Hepatocyte (in vitro differentiated cells): Measurements from ENCODE around the gene MYO1D.

ENCODE experiments used
- EZH2 ChIP-seq: fragments of 200-600 bp; sonication (generic); IDR thresholded peaks from 2 replicates; pipeline ENCODE4 v1.6.1; 2016; ENCODE audit warnings: antibody characterized with exemption, mild to moderate bottlenecking, borderline replicate concordance
- TF ChIP-seq, protein P1 (sequence below): fragments of 200-600 bp; sonication (generic); IDR thresholded peaks from 2 replicates; pipeline ENCODE4 v1.5.1; 2016; ENCODE audit warnings: antibody characterized with exemption, mild to moderate bottlenecking; ENCODE audit not compliant: poor library complexity

DNA sequence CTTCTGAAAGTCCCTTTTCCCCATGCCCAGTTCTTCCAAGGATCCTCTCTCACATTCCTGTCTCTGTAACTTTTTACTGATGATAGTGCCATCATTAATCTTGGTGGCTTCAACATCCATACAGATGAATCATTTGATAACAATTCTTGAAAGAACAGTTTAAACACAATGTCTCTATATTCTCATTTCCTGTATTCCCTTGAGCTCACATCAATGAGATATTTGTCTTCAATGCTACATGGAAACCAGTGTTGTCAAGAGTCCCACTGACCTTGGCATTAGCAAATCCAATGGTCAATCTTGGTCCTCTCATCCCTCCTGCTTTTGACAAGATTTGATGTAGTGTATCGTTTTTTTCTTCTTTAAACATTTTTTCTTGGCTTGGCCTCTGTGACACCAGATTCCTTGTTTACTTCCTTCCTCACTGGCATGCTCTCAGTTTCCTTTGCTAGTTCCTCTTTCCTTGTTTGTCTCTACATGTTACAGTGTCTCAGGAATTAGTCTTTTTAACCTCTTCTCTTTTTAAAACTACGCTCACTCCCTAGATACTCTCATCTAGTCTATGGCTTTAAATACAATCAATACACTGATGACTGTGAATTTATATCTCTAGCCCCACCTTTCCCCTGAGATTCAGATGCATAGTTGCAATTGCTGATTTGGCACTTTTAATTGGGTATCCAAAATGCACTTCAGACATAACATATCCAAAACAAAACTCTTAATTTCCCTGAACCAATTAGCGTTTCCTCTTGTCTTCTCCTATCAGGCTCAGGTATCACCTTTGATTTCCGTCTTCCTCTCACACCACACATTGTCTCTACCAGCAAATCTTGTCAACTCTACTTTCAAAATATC, 134.0 kb downstream of the MYO1D start:
- TF ChIP-seq, protein P1, sequence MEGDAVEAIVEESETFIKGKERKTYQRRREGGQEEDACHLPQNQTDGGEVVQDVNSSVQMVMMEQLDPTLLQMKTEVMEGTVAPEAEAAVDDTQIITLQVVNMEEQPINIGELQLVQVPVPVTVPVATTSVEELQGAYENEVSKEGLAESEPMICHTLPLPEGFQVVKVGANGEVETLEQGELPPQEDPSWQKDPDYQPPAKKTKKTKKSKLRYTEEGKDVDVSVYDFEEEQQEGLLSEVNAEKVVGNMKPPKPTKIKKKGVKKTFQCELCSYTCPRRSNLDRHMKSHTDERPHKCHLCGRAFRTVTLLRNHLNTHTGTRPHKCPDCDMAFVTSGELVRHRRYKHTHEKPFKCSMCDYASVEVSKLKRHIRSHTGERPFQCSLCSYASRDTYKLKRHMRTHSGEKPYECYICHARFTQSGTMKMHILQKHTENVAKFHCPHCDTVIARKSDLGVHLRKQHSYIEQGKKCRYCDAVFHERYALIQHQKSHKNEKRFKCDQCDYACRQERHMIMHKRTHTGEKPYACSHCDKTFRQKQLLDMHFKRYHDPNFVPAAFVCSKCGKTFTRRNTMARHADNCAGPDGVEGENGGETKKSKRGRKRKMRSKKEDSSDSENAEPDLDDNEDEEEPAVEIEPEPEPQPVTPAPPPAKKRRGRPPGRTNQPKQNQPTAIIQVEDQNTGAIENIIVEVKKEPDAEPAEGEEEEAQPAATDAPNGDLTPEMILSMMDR: no peak
- TF ChIP-seq EZH2: no peak
